ENCODE measurements around the gene PPM1M.

GRCh38 chr3:52198643-52199608 lies 46.6 kb upstream of the PPM1M start:
- TF ChIP-seq ZNF274 (IDR thresholded peaks at IDR 0.05; ENCODE audit: low read depth, low read length) (no peak), YY1 (IDR thresholded peaks at IDR 0.05; ENCODE audit: insufficient read depth, insufficient read length) (no peak)

Data from NT2/D1 (cell line).